HS-5 (cell line): ENCODE data around the gene GPC6.

Source experiments
- DNase-seq: peaks from one replicate; pipeline ENCODE4 v3.0.0-alpha.2; 2012; ENCODE audit warnings: low read depth

The GPC6 gene

DNA sequence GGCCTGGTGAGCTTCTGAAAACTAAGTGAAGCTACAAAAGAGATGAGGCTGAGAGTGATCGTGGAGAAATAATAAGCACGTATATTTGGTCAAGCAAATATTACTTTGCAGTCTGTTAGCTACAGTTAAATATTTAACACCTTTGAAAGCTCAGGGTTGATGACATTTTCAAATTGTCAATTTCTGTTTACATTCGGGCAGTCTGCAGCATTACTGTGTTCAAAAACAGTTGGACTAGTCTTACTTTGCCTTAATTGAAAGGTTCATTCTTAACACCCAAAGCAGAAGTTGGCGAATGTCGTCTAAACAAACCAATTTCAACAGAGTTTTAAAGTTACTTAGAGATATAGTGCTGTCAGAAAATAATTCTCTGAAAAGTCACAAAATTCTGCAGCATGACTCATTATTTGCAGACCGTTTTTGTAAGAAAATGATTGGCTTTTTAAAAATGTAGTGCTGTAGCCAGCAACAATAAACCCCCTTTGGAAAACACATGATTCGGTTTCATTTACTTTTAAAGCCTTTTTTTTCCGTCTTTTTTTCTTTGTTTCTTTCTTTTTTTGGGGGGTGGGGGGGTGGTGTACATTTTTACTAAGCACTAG is 549.0 kb downstream of the GPC6 start:
- peak; percentile 48 for DNase-seq

DNA sequence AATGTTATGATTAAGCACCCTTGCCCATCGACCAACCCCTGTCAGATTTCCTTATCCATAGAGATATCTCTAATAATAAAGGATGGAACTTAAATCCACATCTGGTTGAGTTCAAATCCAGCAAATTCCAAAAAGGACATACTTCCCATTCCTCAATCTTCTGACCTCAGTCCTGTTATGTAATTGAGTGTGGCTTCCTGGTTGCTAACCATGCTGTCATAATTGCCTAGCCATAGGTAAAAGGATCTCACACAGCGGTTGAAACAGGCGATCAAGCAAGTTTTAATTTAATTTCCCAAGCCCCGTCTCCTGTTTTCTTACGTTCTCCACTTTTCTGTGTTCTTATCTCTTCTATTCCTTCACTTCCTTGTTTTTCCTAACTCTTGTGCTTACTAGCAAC is 550.3 kb downstream of the GPC6 start:
- peak; percentile 55 for DNase-seq

DNA sequence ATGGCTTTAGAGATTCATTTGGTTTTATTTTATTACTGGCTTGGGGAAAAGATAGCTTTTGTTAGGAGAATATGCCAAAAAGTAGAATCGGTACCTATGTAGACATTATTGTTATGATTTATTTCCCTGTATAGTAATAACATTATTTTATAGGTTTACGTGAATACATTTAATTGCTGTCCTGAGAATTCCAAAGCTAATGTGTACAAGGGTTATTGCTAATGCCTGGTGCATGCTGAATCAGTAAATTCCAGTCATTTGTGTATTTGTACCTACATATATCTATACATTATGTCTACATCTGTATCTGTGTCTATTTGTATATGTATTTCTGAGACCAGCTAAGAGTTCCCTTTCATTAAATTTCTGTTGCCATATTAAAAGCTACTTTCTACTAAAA is 550.9 kb downstream of the GPC6 start:
- no peak for DNase-seq

- DNase-seq = no peak
Observed at GRCh38 chr13:93778548-93778947, 551.9 kb downstream of the GPC6 start.

- DNase-seq = no peak
Observed at GRCh38 chr13:93784191-93784590, 557.6 kb downstream of the GPC6 start.

GRCh38 chr13:93786846-93787489 is 560.4 kb downstream of the GPC6 start:
- DNase-seq = no peak

DNA sequence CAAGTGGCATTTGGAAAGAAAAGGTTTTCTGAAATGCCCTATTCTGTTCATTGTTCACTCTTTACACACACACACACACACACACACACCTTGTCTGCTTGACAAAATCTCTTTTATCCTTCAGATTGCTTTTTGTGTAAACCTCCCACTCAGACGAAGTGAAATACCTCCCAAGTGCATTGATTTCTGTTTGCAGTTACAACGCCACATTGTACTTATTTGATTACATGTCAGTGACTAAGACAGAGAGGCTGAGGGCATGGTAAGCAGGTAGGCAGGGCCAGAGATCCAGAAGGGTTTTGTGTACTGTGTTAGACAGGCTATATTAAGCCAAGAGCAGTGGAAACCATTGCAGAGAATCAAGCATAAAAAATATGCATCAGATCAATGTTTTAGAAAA is 561.8 kb downstream of the GPC6 start:
- DNase-seq = no peak

GRCh38 chr13:93789058-93789457 is 562.5 kb downstream of the GPC6 start:
- no peak for DNase-seq

DNA sequence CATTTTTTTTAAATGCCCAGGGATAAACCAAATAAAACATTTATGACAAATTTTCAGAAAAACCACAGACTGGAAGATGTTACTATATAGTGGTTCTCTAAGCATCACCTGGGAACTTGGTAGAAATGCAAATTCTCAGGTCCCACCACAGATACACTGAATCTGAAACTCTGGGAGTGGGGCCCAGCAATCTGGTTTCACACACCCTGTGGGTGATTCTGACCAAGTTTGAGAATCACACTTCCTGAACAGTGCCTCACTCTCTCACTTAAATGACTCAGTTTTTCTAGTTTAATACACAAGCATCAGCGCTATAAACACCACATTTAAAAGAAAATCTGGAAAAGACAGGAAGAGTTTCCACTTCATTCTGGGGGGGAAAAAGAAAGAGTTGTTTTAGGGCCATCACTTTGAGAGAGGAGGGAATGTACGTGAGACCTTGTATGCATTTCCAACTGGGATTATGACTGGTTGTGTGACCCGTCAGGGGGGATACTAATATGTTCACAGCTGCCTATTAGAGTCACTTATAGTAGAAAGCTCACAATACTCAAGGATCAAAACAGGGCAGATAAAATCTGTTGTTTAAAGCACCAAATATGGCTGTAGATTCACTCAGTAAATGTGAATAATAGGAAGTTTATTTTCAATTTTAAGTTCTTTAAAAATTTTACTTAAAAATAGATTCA is 567.7 kb downstream of the GPC6 start:
- no peak for DNase-seq

- no peak for DNase-seq
Observed at GRCh38 chr13:93797463-93797862, 570.9 kb downstream of the GPC6 start.

- no peak for DNase-seq
Observed at GRCh38 chr13:93800342-93800741, 573.7 kb downstream of the GPC6 start.

DNA sequence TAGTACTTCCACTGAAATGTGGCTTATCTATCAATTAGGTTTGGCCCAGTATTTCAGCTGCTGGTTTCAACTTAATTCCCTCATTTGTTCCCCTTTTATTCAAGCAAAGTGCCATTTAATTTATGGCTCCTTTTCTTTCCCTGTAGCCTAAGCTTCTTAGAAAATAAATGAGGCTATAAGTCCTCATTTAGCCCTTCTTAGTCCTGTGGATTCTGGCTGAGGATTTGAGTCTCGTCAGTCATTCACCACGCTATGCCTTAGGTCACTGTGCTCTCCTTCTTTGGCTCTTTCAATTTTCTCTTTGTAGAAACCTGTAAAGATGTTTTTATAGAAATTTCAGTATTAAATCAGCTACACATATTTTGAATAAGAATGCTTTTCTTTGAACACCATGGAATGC is 579.1 kb downstream of the GPC6 start:
- no peak for DNase-seq

GRCh38 chr13:93806861-93807260 is 580.3 kb downstream of the GPC6 start:
- DNase-seq = no peak

DNA sequence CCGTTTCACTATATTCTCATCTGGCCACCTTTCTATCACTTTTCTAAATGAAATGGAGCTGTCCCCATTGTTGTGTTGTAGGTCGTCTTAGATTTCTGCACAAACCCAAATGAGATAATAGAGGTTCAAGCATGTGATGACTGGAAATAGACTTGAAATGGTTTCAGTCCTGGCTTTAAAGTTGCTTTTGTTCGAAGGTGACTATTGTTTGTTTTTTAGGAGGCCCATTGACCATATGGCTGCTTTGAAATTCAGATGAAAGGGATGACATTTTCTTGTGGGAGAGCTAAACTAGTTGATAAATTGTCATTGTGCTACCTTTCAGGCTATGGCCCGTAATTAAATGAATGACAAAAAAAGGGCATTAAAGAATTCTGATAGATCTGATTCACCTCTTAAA is 583.7 kb downstream of the GPC6 start:
- DNase-seq = no peak

GRCh38 chr13:93811071-93811737 is 584.6 kb downstream of the GPC6 start:
- no peak for DNase-seq

- DNase-seq = no peak
Observed at GRCh38 chr13:93811738-93812112, 585.1 kb downstream of the GPC6 start.

DNA sequence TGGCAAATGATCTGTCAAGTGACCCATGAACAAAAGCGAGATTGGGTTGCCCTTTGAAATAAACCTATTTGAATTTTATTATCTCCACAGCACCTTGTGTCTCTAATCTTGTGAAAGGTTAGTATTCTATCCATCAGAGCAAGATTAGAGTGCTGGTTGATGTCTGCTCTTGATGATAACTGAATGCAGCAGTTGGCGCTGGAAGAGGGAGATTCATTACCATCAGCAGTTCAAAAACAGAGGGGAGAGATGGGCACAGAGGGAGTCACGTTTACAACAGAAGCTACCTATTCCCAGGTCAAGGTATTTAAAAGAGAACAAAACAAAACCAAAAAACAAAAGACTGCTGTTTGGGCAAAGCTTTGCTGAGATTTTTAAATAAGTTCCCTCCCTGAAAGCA is 588.1 kb downstream of the GPC6 start:
- DNase-seq = no peak

DNA sequence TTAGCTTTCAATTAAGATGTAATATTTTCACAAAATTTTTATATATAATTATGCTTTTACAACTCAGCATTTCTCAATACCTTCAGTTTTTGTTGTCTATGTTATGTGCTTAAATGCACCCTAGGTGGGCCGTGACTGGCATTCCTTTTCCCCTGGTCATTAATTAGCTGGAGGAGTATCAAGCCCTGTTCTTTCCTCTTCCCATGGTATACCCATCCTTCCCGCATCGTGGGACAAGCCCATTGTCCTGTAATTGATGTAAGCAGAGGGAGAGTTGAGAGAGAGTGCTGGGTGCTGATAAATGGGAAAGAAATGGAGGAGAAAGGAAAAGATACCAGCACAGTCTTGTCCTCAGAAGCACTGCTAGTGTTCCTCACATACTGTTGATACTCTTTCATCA is 591.7 kb downstream of the GPC6 start:
- DNase-seq = no peak

DNA sequence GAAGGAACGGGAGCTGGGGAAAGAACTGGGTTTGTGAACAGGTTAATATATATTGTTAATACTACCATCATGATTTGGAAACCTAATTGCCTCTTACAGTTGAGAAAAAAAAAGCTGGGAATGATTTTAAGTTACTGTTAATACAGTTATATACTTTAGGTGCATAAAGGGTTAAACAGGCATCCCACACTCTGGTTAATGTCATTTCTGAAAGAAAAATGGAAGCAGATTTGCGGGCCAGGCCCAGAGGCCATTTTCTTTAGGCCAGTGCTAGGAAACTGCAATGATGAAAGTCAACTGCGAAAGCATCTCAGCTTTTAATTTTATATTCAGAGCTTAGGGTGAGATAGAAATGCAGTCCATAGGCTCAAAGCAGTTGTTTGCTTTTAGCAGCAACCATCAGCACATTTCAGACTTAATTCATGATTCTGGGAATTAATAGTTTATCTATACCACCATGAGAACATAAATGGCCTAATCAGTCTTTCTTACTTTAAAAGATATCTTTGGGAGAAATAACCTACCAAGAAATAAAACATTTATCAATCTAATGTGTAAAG is 592.8 kb downstream of the GPC6 start:
- no peak for DNase-seq

GRCh38 chr13:93824286-93824685 is 597.7 kb downstream of the GPC6 start:
- no peak for DNase-seq

DNA sequence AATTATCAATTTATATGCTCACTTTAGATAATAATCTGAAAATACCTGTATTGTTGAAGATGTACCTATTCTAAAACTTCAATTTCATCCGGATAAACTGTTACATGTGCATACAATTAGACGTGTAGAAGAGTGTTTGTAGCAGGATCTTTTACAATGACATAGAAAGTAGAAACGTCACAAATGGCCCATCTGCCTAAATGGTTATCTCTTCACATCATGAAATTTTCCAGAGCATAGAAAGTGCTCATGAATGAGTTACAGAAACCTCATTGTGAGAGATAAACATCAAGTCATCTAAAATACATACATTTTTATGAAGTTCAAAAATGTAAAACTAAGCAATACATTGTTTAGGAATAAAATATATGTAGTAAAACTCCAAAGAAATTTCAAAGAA is 607.4 kb downstream of the GPC6 start:
- no peak for DNase-seq

- DNase-seq = no peak
Observed at GRCh38 chr13:93843082-93843481, 616.5 kb downstream of the GPC6 start.

DNA sequence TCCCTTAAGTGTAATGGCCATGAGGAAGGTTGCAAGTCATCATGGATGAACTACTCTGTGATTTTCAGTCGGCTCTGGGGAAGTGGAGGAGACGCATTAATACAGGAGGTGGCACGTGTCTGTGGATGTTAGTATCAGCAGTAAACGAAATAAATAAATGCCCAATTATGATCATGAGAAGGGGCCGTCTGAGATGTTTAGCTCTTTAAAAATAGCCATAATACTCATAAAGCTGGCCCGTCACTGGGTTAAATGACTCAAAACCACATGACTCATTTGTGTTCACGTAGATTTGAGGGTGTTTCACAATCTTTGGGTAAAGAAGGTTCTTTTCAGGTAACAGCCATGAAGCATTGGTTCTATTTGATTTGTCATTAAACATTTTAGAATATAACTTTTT is 620.6 kb downstream of the GPC6 start:
- DNase-seq = no peak
